Measurements from ENCODE around the gene RARRES2.
"Not testable (repeated sequence)": the region's sequence is repeated elsewhere in the genome, so short reads cannot be mapped to it uniquely, and the experiment has no call there.

GRCh38 chr7:150385884-150386283 lies 44.5 kb upstream of the RARRES2 start:
- TF ChIP-seq ESRRA (IDR thresholded peaks at IDR 0.05; ENCODE audit: borderline replicate concordance, low read length); HDAC2 (IDR thresholded peaks at IDR 0.05); CTCF (IDR thresholded peaks at IDR 0.05); JUNB (IDR thresholded peaks at IDR 0.05); JUN (IDR thresholded peaks at IDR 0.05); EP300 (IDR thresholded peaks at IDR 0.05); ZC3H11A (IDR thresholded peaks at IDR 0.05); CBX2 (IDR thresholded peaks at IDR 0.05; ENCODE audit: borderline replicate concordance, low read depth); POLR2A (IDR thresholded peaks at IDR 0.05; ENCODE audit: low read length); ELK1 (IDR thresholded peaks at IDR 0.05; ENCODE audit: low read depth, low read length); HMGXB4 (CRISPR knock-in tag; IDR thresholded peaks at IDR 0.05; ENCODE audit: borderline replicate concordance); SREBF2 (IDR thresholded peaks at IDR 0.05); MYC (IDR thresholded peaks at IDR 0.05; ENCODE audit: borderline replicate concordance, low read length): not testable (repeated sequence)

Data from A549 (cell line).